HG02973 (cell line): ENCODE measurements around the gene SAV1.
"Not testable (repeated sequence)": the region's sequence is repeated elsewhere in the genome, so short reads cannot be mapped to it uniquely, and the experiment has no call there.

Experiments used
- ATAC-seq: cut with Tn5 transposase; IDR thresholded peaks from one replicate; pipeline ENCODE4 v1.9.1; 2021; ENCODE audit warnings: moderate library complexity; ENCODE audit not compliant: unreplicated experiment

Gene SAV1

GRCh38 chr14:50667996-50668825 lies at the start of gene SAV1:
Gene SAV1 (minus strand): TSS chr14:50668306. CDS start chr14:50667967, 339 bp downstream.
- ATAC-seq, result peak; percentile 49

DNA sequence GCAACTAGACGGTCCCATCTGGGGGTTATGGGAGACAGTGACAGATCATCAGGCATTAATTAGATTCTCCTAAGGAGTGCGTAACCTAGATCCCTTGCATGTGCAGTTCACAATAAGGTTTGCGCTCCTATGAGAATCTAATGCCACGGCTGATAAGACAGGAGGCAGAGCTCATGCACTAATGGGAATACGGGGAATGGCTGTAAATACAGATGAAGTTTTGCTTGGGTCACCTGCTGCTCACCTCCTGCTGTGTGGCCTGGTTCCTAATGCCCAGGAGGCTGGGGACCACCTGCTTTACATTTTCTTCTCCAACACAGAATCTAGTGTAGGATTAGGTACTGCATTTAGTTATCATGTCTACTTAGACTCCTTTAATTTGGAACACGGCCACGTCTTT lies 49.7 kb upstream of the SAV1 start:
- no peak for ATAC-seq

DNA sequence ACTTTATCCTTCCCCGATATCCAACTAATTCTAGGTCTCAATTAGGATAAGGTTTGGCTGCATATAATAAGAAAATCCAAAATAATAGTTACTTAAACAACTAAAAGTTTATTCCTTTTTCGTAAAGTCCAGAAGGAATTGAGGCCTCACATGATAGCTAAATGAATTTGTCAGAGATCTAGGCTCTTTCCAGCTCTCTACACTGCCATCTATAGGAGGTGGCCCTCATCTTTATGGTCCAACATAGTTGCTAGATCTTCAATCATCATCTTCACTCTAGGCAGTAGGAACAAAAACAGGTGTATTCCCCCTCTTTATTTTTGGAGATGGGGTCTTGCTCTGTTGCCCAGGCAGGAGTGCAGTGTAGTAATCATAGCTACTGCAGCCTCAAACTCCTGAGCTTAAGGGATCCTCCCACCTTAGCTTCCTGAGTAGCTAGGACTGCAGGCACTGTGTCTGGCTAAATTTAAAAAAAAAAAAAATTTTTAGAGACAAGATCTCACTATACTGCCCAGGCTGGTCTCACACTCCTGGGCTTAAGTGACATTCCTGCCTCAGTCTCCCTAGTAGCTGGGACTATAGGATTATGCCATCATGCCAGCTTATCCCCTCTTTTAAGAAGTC lies 46.5 kb upstream of the SAV1 start:
- no peak for ATAC-seq

DNA sequence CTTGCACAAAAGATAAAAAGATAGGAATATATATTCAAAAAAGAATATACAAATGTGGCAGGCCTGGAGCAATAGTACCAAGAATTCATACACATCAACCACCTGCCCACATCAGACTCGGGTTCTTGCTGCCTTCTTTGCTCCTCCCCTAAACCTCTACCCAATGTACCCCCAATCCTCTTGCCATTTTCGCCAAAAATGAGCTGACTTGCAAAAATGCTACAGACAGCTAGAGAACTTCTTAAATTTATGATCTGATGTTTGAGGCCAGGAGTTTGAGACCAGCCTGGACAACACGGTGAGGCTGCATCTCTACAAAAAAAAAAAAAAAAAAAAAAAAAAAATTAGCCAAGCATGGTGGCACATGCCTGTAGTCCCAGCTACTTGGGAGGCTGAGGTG lies 42.9 kb upstream of the SAV1 start:
- no peak for ATAC-seq

DNA sequence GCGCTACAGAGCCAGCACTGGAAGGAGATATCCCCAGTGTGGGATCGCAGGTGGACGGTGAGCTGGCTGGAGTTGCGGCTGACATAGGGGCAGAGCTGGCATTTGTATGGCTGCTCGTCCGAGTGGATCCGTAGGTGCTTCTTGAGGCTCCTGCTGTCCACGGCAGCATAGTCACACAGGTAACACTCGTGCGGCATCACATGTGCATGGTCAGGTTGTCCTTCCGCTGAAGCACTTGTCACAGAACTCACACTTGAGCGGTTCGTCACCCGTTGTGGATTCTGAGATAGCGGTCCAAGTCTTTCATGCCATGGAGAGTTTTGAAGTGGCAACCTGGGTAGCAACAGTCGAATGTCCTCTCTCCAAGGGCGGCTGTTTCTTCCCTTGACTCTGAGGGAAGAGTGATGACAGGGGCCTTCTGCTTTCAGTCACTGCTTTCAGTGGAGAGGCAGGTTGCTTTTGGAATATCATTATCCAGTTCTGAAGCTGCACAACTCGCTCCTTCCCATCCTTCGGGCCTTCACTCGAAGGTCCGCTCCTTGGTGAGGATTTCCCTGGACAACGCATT lies 37.0 kb upstream of the SAV1 start:
- ATAC-seq, result no peak

DNA sequence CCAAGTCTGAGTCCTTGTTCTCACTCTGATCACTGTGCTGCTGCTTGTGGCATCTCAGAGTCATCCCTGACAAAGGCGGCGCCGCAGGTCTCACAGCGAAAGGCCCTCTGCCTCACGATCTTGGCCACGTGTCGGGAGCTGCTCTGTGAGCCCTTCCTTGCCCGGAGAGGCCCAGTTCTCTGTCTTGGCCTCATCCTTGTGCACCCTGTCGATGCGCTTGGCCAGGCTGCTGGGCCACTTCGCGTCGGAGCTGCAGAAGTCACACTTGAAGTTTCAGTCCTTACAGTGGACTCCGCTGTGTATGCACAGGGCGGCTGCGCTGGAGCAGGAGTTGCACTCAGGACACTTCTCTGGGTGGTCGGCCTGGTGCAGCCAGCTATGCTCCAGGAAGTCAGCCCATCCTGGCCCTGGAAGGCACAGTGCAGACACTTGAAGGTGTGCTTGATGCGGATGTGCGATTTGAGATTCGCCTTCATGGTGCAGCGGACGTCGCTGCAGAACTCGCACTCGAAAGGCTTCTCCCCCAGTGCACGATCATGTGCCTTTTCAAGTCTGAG lies 36.4 kb upstream of the SAV1 start:
- ATAC-seq, result no peak

GRCh38 chr14:50697659-50698290 lies 29.7 kb upstream of the SAV1 start:
- no peak for ATAC-seq

DNA sequence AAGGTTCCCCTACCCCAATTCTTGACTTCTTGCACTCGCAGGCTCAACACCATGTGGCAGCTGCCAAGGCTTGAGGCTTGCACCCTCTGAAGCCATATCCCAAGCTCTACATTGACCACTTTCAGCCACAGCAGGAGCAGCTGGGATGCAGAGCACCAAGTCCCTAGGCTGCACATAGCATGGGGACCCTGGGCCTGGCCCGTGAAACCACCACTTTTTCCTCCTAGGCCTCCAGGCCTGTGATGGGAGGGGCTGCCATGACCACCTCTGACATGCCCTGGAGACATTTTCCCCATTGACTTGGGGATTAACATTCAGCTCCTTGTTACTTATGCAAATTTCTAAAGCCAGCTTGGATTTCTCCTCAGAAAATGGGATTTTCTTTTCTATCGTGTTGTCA lies 26.2 kb upstream of the SAV1 start:
- ATAC-seq, result not testable (repeated sequence)

GRCh38 chr14:50688875-50689274 lies 20.8 kb upstream of the SAV1 start:
- ATAC-seq, result no peak

- ATAC-seq, result no peak
Observed at GRCh38 chr14:50679674-50680073, 11.6 kb upstream of the SAV1 start.

- no peak for ATAC-seq
Observed at GRCh38 chr14:50678163-50678562, 10.1 kb upstream of the SAV1 start.

DNA sequence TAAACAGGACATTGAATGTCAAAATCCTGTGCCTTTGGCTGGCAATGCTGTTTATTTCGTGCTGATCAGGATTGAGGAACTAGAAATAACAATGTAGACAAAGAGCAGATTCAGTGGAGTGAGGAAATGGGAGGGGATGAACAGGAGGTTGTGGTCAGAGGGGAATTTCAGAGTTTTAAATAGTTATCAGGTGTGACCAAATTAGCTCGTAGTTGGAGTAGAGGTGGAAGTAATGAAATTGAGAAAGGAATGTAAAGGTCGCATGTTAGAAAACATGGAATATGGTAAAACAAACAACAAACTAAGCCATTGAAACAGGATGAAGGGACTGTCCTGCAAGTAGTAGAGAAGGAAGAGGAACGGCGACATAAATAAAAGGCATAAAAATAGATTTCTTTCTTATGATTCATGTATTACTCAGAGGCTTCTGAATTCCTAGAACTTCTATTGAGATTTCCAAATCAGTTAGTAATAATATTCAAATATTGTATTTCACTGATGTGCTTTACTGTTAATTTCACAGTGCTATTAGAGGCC lies 9.5 kb upstream of the SAV1 start:
- ATAC-seq, result no peak

GRCh38 chr14:50676814-50677516 lies 8.9 kb upstream of the SAV1 start:
- ATAC-seq, result no peak

DNA sequence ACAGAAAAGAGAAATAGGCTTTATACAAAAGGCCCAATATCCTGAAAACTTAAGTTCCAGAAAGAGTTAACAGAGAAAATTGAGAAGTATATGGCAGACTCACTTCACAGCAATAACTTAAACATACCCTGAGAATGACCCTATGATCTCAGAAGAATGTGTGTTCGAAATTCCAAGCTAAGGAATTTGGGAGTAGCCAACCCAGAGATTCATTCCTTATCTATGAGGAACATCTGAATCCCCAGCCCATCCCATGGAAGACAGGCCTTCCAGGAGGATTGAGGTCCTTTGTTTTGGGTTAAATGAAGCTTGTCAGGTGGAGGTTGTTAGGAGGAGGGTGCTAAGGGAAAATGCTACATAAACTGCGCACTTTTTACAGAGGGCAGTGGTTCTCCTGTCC lies 7.5 kb upstream of the SAV1 start:
- no peak for ATAC-seq

- no peak for ATAC-seq
Observed at GRCh38 chr14:50670866-50671256, 2.8 kb upstream of the SAV1 start.

DNA sequence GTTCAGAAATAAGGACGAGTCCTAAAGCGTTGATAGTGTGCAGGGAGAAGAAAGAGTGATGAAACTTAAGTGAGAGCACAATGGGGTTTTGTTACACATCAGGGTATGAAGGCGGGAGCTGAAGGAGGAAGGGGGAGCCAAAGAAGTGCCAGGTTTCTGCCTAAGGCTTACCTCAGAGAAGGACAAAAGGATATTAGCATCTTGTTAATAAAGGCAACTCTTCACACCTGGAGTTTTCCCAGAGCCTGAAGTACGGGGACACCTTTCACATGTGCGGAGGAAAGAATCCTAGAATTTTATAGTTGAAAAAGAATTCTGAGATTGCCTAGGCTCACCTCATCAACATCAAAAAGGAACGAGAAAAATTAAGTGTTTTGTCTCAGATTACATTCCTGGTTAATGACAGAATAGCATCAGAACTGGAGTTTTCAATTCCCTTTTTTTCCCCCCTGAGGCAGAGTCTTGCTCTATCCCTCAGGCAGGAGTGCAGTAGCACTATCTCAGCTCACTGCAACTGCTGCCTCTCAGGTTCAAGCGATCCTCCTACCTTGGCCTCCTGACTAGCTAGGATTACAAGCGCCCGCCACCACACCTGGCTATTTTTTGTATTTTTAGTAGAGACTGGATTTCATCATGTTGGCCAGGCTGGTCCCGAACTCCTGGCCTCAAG lies 2.2 kb upstream of the SAV1 start:
- ATAC-seq, result no peak

GRCh38 chr14:50669441-50669986 lies 1.4 kb upstream of the SAV1 start:
- ATAC-seq, result no peak

DNA sequence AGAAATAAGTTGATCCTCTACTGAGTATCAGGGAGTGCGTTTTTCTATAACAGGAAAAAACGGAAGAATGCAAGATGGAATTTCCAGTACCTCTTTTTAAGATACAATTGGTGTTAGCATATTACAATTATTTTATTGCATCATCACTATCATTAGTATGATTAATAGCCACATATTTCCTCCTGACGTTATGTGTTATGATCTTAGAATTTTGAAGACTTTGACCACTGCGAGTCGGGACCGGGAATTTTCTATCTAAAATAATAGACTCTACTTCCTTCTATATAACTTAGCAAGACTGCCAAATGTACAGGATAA lies 679 bp upstream of the SAV1 start:
- no peak for ATAC-seq

DNA sequence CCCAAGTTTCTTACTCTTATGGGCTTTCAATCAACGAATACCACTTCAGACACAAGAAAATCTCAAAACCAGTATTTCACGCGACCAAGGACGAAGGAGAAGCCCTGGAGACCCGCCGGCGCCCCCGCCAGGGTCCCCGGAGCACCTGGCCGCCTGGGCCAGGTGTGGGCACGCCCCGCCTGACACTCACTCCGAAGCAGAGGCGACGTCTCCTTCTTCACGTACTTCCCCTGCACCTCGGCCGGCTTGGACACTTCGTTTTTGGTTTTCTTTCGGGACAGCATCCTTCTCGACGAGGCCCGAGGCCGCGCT lies 466 bp downstream of the SAV1 start:
- peak; percentile 40 for ATAC-seq
